GM18505 (cell line): Measurements from ENCODE around the gene DES.
"Not testable (repeated sequence)": the region's sequence is repeated elsewhere in the genome, so short reads cannot be mapped to it uniquely, and the experiment has no call there.

Experiments used
- ATAC-seq: cut with Tn5 transposase; IDR thresholded peaks from one replicate; pipeline ENCODE4 v1.9.1; 2021; ENCODE audit not compliant: unreplicated experiment
- POLR2A ChIP-seq: IDR thresholded peaks from 4 replicates; pipeline ENCODE4 v1.6.1; 2011; ENCODE audit warnings: borderline replicate concordance; ENCODE audit not compliant: insufficient read depth, insufficient read length; ENCODE audit errors: extremely low read depth

The DES gene

DNA sequence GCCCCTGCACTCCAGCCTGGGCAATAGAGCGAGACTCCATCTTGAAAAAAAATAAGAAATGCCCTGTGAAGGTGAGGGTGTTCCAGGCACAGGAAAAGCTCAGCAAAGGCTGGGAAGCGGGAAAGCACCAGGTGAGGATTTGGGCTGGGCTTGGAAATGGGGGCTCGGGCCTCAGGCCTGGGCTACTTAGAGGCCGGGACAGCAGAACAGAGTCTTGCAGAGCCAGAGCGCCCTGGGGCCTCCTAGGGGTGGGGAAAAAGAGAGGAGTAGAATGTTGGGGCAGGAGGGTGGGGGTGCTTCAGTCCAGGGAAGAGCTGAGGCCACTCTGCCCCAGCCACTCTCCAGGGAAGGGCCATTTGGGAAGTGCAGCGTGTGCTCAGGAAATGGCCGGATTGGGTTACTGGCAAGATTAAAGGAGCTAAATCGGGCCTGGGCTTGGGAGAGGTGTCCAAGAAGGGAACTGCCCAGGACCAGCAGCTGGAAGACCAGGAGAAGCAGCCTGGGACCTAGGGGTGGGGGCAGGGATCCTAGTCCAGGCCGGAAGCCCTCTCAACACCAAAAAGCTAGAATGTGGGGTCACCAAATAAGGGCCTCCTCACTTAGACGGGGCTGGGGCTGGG lies 13.8 kb upstream of the DES start:
- TF ChIP-seq POLR2A, result no peak
- no peak for ATAC-seq

DNA sequence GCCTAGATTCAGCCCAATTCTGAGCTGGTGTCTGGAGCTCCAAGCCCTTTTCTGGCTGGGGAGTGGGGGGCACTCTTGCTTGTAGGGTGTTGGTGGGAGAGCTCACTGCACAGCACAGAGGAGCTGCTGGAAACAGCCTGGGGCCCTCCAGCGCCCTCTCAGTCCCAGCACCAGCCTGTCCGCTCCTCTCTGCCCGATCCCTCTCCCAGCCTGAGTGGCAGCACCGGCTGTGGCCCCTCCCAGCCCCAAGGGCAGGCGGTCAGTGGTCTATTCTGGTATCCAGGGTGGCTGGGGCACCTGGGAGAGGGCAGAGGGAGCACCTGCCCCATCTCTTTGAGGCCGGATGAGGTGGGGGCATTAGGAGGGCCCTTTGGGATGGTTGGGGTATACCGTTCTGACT lies 13.2 kb upstream of the DES start:
- no peak for ATAC-seq
- no peak for TF ChIP-seq POLR2A

DNA sequence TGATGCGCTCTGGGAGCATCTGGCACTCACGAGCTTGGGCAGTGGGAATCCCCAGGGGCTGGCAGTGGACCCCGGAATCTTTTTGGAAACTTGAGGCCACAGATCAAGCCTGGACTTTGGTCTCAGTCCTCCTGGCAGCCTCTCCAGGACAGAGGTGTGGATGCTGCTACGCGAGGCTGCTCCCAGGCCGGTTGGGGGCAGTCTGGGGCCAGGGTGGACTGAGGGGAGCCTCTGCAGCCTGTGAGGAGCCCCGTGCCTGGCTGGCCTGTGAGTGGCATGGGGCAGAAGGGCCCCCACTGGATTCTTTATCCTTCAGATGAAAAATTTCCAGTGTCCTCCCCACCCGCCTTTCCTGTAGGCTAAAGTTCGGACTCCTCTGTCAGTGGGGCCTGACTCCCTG lies 12.7 kb upstream of the DES start:
- TF ChIP-seq POLR2A, result no peak
- no peak for ATAC-seq

DNA sequence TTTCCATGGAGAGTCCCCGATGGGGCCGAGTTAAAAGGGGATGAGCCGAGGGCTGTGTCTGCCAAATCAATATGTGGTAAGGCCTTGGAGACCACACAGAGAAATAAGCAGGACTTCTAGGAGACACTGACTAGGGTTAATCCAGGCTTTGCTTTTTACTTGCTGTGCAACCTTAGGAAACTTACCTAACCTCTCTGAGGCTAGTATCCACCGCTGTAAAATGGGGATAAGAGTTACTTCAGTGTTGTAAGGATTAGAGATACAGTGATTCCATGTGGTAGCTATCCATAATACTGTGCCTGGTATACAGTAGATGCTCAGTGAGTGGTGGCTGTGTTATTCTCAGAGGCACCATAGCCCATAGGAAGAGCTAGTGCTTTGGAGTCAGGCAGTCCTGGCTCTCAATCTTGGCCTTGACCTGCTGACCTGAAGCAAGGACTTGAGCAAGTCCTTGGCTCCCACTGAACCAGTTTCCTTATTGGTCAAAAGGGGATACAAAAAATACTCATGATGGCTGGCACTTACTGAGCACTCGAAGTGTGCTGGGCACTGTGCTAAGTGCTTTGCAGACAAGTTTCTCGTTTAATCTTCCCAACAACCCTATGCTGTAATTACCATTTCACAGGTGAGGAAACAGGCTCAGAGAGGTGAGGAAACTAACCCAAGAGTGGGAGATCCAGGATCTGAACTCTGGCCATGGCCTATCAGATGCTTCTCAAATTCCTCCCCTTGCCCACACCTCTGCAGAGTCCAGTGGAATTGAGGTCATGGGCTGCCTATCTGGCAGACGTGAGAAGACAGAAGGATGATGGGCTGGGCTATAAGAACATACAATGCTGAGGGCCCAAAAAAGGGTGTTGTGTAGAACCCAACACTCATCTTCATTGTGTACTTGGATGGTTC lies 12.0 kb upstream of the DES start:
- ATAC-seq, result no peak
- no peak for TF ChIP-seq POLR2A

DNA sequence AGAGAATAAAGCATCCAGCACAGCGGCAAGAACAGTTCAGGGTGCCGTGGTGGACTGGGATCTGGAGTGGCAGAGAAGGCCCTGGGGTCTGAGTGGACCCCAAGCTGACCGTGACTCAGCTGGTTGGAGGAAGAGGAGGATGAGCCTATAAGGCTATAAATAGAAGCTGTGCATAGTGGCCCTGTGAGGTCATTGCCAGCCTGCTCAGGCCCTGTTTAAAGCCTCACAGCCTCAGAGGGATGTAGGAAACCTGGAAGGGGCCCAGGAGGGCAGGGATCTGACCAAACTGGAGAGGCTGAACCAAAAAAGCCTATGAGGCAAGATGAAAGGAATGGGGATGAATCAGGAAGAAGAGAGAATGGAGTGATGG lies 11.3 kb upstream of the DES start:
- no peak for ATAC-seq
- no peak for TF ChIP-seq POLR2A

DNA sequence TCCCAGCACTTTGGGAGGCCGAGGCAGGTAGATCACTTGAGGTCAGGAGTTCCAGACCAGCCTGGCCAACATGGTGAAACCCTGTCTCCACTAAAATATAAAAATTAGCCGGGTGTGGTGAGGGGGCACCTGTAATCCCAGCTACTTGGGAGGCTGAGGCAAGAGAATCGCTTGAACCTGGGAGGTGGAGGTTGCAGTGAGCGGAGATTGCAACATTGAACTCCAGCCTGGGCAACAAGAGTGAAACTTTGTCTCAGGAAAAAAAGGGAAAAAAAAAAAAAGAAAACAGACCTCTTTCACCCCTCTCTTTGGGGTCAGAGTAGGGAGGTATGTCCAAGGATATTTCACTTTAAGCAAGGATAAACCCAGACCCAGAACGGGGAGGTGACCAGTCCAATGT lies 10.8 kb upstream of the DES start:
- not testable (repeated sequence) for ATAC-seq

DNA sequence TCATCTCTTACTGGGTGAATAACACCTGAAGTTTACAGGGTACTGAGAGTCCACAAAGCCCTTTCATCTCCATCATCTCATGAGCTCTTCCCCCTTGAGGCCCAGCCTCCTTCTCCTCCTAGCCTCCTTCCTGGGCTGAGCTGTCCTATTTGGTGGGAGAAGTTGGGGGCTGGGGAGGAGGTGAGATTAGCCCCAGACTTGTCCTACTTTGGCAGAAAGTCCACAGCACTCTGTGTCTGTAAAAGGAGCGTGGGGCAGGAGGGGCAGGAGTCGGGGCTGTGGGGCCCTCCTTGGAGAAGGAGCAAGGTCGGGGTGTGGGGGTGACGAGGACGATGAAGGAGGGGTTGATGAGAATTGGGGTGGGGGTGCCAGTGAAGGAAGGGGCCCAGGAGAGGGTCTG lies 10.0 kb upstream of the DES start:
- ATAC-seq, result no peak
- no peak for TF ChIP-seq POLR2A

DNA sequence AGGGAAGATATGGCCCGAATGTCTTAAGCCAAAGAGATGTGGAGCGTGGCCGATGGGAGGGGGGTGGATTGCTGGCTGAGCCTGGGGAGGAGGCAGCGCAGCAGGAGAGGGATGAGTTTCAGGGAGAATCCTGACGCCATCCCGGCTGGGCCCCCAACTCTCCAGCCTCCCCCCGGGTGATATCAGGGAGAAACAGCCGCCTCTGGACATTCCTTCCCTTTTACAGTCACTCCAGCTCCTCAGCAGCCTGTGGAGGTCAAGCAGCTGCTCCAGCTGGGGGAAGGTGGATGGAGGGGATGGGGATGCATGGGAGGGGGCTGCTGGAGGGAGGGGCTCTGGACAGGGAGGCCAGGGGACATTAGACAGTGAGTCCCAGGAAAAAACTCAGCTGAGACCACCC lies 9.5 kb upstream of the DES start:
- no peak for ATAC-seq
- no peak for TF ChIP-seq POLR2A

DNA sequence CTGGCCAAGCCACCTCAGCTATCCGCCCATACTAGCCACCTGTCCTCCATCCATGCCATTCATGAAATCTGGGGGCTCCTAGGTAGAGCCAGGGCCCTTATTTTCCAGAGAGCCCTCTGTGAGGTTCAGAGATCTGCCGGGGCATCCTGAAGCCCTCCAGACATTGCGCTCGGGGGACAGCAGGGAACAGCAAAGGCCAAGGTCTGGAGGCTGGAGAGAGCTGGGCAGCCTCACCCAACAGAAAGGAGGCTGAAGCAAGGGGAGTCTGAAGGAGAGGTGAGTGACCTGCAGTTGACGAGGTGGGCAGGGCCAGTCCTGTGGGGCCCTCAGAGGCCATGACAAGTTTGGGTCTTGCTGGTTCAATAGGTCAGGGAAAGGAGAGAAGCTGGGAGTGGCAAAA lies 8.6 kb upstream of the DES start:
- no peak for TF ChIP-seq POLR2A
- no peak for ATAC-seq

DNA sequence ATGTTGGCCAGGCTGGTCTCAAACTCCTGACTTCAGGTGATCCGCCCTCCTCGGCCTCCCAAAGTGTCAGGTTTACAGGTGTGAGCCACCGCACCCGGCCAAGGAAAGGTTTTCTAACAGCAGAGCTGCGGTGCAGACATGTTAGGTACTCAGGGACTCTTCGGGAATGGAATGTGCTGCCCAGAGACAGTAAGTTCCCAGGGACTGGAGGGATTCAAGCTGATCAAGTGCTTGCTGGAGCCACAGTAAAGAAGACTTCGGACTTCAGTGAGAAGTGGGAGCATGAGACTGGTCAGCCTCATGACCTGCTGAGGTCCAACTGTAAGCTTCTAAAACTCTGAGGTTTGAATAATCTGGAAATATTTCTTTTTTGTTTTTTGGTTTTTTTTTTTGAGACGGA lies 7.8 kb upstream of the DES start:
- no peak for TF ChIP-seq POLR2A
- ATAC-seq, result no peak

DNA sequence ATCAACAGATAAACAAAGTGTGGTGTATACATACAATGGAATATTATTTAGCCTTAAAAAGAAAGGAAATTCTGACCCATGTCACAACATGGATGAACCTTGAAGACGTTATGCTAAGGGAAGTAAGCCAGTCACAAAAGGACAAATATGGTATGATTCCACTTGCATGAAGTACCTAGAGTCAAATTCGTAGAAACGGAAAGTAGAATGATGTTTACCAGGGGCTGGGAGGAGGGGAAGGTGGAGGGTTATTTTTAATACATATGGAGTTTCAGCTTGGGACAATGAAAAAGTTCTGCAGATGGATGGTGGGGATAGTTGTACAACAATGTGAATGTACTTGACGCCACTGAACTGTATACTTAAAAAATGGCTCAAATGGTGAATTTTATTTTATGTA lies 3.3 kb upstream of the DES start:
- TF ChIP-seq POLR2A, result no peak
- ATAC-seq, result no peak

DNA sequence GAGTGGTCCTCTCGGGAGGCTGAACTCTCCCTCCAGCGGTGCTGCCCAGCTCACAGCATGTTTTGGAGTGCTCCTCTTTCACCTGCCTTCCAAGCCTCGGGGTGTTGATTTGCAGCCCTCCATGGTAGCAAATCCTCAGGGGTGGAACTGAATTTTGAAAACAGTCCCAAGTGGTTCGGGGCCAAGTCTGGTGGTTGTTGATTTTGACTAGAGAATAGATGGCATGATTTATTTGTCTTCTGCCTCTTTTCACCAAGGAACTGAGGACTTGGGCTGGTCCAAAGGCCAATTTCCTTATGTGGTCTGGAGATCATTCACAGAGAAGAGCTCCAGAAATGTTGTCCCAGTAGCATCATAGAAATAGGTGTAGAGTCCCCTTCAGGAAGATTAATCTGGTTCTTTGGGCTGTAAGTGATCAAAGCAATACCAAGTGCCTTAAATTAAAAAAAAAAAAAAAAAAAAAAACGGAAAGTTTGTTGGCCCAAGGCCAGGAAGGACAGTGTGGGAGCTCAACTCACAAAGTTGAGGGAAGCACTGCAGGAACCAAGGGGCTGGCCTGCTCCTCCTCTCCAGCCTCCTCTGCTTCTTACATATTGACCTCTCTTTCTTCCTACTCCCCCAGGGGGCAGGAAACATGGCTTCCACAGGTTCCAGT lies 2.5 kb upstream of the DES start:
- no peak for ATAC-seq
- TF ChIP-seq POLR2A, result no peak

DNA sequence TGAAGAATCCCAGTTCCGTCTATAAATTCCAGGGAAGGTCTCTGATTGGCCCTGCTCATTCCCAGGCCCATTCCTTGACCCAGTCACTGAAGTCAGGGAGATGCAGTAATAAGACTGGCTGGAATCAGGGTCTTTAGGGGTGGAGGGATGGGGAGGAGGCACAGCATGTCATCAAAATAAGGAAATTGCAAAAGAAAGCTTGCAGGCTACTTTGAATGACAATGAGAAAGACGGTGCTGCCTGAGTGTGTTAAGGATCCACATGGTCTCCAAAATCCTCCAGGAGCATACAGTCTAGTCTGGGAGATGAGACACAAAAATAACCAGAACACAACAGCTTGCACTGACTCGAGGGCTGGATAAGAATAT lies 2.0 kb upstream of the DES start:
- no peak for TF ChIP-seq POLR2A
- no peak for ATAC-seq

DNA sequence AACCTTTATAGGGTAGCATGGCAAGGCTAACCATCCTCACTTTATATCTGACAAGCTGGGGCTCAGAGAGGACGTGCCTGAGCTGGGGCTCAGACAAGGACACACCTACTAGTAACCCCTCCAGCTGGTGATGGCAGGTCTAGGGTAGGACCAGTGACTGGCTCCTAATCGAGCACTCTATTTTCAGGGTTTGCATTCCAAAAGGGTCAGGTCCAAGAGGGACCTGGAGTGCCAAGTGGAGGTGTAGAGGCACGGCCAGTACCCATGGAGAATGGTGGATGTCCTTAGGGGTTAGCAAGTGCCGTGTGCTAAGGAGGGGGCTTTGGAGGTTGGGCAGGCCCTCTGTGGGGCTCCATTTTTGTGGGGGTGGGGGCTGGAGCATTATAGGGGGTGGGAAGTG lies 1.2 kb upstream of the DES start:
- no peak for ATAC-seq
- no peak for TF ChIP-seq POLR2A

DNA sequence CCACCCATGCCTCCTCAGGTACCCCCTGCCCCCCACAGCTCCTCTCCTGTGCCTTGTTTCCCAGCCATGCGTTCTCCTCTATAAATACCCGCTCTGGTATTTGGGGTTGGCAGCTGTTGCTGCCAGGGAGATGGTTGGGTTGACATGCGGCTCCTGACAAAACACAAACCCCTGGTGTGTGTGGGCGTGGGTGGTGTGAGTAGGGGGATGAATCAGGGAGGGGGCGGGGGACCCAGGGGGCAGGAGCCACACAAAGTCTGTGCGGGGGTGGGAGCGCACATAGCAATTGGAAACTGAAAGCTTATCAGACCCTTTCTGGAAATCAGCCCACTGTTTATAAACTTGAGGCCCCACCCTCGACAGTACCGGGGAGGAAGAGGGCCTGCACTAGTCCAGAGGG lies 803 bp upstream of the DES start:
- ATAC-seq, result no peak

DNA sequence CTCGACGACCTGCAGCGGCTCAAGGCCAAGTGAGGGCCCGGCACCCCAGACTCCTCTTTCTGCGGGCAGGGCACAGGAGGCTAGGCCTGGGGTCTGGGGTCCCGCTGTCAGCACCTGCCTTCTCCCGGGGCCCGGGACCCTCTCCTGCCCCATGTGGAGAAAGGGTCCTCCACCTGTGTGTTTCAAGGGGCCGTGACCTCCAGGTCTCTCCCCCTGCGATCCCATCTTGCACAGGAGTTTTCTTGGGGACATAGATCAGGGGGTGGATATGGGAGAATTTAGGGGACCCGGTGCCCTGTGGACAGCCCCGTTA lies 791 bp downstream of the DES start:
- no peak for ATAC-seq
- no peak for TF ChIP-seq POLR2A

More for the DNA sequence above, 803 bp upstream of the DES start:
- TF ChIP-seq POLR2A, result no peak
